Heart left ventricle (tissue), 13 donors: ENCODE measurements around the gene PRODH2.

Experiments used
- POLR2A ChIP-seq, 2 donors: fragments of 450-650 bp; IDR thresholded peaks; one replicate each; pipeline ENCODE4 v1.6.1; 2017; ENCODE audit warnings: antibody characterized with exemption in 2 of 2, mild to moderate bottlenecking in 2 of 2, moderate library complexity in 2 of 2
- TF ChIP-seq, protein P1 (sequence below), 12 donors: fragments of 200-600 bp; sonication (generic) in 4 of 12; IDR thresholded peaks; one replicate each; pipeline versions ENCODE4 v1.5.0 to v1.8.0; 2018 to 2022; ENCODE audit warnings: antibody characterized with exemption in 12 of 12, mild to moderate bottlenecking in 5 of 12
- donor health status: ischemic (EF 13 %, LVEDD 7.1; RV severe dilation, severe dysfunction).
- donor health status: DM: no; HTN: yes; CAD: no.
- donor health status: DM: no; HTN: no; CAD: no.
- donor health status: ischemic (EF 25% LVEDD 6.9; RV normal size, moderate dysfunction).
- donor health status: ischemic (EF 25% LVEDD 5.7; RV mildly dilated, moderate dysfunction).
- donor health status: ischemic (EF 35%, LVEDD 5.7; RV mildly dilated, moderate dysfunction).
- donor health status: nonischemic (EF 11% LVEDD 7.7; RV severe dilation, severe dysfunction).
- donor health status: DM: yes; HTN: yes; CAD: no.
- donor health status: PGD.
- donor health status: ischemic (EF 29% LVEDD 5.4; RV normal size, mild dysfunction).
- donor health status: nonischemic (EF 23%, LVEDD 6.1; RV moderate dilation, normal function).

DNA sequence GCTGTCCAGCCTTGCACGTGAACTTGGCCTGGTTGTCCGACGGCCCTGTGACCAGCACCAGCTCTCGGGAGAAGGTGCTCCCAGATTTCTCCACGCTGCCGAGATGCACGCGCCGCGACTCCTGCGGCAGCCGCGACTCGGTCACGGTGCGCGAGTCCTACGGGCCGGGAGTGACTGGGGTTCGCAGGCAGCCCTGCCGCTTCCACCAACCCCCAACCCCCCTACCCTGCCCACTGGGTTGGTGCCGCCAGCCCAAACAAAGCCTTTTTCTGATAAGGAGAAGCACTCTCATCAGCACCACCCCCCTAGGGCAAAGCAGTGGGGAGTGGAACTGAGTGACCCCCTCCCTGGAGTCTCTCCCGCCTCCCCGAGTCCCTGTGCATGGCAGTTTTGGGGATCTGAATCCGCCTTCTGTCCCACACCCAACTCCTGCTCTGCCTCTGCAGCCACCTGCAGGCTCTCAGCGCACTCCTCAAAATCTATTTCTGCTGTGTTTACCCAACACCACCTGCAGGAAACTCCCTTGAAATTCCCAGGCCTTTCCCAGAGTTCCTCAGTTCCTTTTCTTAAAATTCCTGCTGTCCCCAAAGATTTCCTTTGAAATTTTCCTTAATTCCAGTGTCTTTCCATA, 33.5 kb upstream of the PRODH2 start:
- TF ChIP-seq, protein P1, sequence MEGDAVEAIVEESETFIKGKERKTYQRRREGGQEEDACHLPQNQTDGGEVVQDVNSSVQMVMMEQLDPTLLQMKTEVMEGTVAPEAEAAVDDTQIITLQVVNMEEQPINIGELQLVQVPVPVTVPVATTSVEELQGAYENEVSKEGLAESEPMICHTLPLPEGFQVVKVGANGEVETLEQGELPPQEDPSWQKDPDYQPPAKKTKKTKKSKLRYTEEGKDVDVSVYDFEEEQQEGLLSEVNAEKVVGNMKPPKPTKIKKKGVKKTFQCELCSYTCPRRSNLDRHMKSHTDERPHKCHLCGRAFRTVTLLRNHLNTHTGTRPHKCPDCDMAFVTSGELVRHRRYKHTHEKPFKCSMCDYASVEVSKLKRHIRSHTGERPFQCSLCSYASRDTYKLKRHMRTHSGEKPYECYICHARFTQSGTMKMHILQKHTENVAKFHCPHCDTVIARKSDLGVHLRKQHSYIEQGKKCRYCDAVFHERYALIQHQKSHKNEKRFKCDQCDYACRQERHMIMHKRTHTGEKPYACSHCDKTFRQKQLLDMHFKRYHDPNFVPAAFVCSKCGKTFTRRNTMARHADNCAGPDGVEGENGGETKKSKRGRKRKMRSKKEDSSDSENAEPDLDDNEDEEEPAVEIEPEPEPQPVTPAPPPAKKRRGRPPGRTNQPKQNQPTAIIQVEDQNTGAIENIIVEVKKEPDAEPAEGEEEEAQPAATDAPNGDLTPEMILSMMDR (IDR thresholded peaks at IDR 0.05) = no peak
- TF ChIP-seq POLR2A (IDR thresholded peaks at IDR 0.05) = no peak
